CD4-positive, alpha-beta T cell treated with Interleukin-12 subunit alpha and Interleukin-12 subunit beta, for 1 hour (primary cell): ENCODE results near the gene COMMD3.
A peak's percentile ranks its signal among the peaks of the same experiment; 100 is the strongest.

Source experiments
- DNase-seq: peaks from one replicate; pipeline ENCODE4 v3.0.0-alpha.2; 2020

The COMMD3 gene

GRCh38 chr10:22320591-22321155 lies 4.5 kb downstream of the COMMD3 start, which contains the start of gene BMI1:
TSS of gene BMI1 (plus strand) at chr10:22321099. CDS start at chr10:22326450, 5,351 bp downstream.
- peak; percentile 79 for DNase-seq

GRCh38 chr10:22321156-22321923 lies 5.2 kb downstream of the COMMD3 start:
- peak; percentile 69 for DNase-seq

- DNase-seq = peak; percentile 39
Measured at GRCh38 chr10:22321924-22322640, 5.9 kb downstream of the COMMD3 start.

- DNase-seq = no peak
Measured at GRCh38 chr10:22322641-22323160, 6.5 kb downstream of the COMMD3 start.

- no peak for DNase-seq
Measured at GRCh38 chr10:22323538-22324305, 7.5 kb downstream of the COMMD3 start.

- DNase-seq = no peak
Measured at GRCh38 chr10:22324413-22324812, 8.2 kb downstream of the COMMD3 start.

- no peak for DNase-seq
Measured at GRCh38 chr10:22324893-22325271, 8.7 kb downstream of the COMMD3 start.

- peak; percentile 87 for DNase-seq
Measured at GRCh38 chr10:22325272-22326144, 9.3 kb downstream of the COMMD3 start.

GRCh38 chr10:22326145-22326702 lies 10.0 kb downstream of the COMMD3 start:
- DNase-seq = no peak

GRCh38 chr10:22329150-22329549 lies 13.0 kb downstream of the COMMD3 start:
- no peak for DNase-seq

GRCh38 chr10:22332116-22332692 lies 16.0 kb downstream of the COMMD3 start:
- no peak for DNase-seq

- DNase-seq = peak; percentile 63
Measured at GRCh38 chr10:22333167-22333974, 17.2 kb downstream of the COMMD3 start.

- DNase-seq = no peak
Measured at GRCh38 chr10:22333975-22334282, 17.7 kb downstream of the COMMD3 start.

GRCh38 chr10:22334414-22335172 lies 18.4 kb downstream of the COMMD3 start:
- DNase-seq = no peak

- peak; percentile 84 for DNase-seq
Measured at GRCh38 chr10:22335173-22335933, 19.2 kb downstream of the COMMD3 start.

- peak; percentile 11 for DNase-seq
Measured at GRCh38 chr10:22338185-22338900, 22.2 kb downstream of the COMMD3 start.

- DNase-seq = no peak
Measured at GRCh38 chr10:22338931-22339330, 22.7 kb downstream of the COMMD3 start.

GRCh38 chr10:22339761-22340328 lies 23.7 kb downstream of the COMMD3 start:
- no peak for DNase-seq
